H9 (cell line): Measurements from ENCODE around the gene CHD1. TPM values are rescaled to one million over a fixed set of nuclear protein-coding genes. Genes with fewer than 3 reads are reported as not detected.

Source experiments
- DNase-seq: peaks from one replicate; pipeline ENCODE4 v3.0.0-alpha.2; 2017
- H2AFZ ChIP-seq: one replicate; pipeline ENCODE4 v1.6.1; 2013; ENCODE audit warnings: mild to moderate bottlenecking, low read length, control low read depth, moderate library complexity
- H2AK5ac ChIP-seq: 2 replicates; pipeline ENCODE4 v1.6.1; 2013; ENCODE audit warnings: low read length, control low read depth, mixed read lengths; ENCODE audit not compliant: insufficient read length
- H2BK120ac ChIP-seq: one replicate; pipeline ENCODE4 v1.6.1; 2013; ENCODE audit warnings: low read depth, mild to moderate bottlenecking, low read length, control low read depth, inconsistent platforms; ENCODE audit not compliant: poor library complexity, severe bottlenecking
- H2BK12ac ChIP-seq: 2 replicates; pipeline ENCODE4 v1.6.1; 2013; ENCODE audit warnings: low read length, control low read depth, mixed read lengths, low read depth; ENCODE audit not compliant: insufficient read length
- H2BK15ac ChIP-seq: 2 replicates; pipeline ENCODE4 v1.6.1; 2013; ENCODE audit warnings: low read depth, low read length, control low read depth
- H2BK20ac ChIP-seq: one replicate; pipeline ENCODE4 v1.6.1; 2013; ENCODE audit warnings: low read depth, mild to moderate bottlenecking, low read length, control low read depth, inconsistent platforms; ENCODE audit not compliant: poor library complexity, severe bottlenecking
- H2BK5ac ChIP-seq: 2 replicates; pipeline ENCODE4 v1.6.1; 2013; ENCODE audit warnings: low read length, control low read depth, mixed read lengths; ENCODE audit not compliant: insufficient read length
- H3K14ac ChIP-seq: 2 replicates; pipeline ENCODE4 v1.6.1; 2013; ENCODE audit warnings: low read length, control low read depth; ENCODE audit not compliant: insufficient read depth
- H3K18ac ChIP-seq: 2 replicates; pipeline ENCODE4 v1.6.1; 2013; ENCODE audit warnings: low read depth, mild to moderate bottlenecking, mixed read lengths, low read length, control low read depth; ENCODE audit not compliant: insufficient read length
- H3K23ac ChIP-seq: 2 replicates; pipeline ENCODE4 v1.6.1; 2013; ENCODE audit warnings: low read length, control low read depth, mixed read lengths, low read depth; ENCODE audit not compliant: insufficient read length
- H3K23me2 ChIP-seq: 2 replicates; pipeline ENCODE4 v1.6.1; 2013; ENCODE audit warnings: low read depth, mild to moderate bottlenecking, mixed read lengths, low read length, control low read depth; ENCODE audit not compliant: insufficient read length, poor library complexity, severe bottlenecking
- H3K27ac ChIP-seq: 2 replicates; pipeline ENCODE4 v1.5.1; 2013; ENCODE audit warnings: low read length, control low read depth, mixed read lengths, low read depth; ENCODE audit not compliant: insufficient read length
- H3K27me3 ChIP-seq: 2 replicates; pipeline ENCODE4 v1.6.1; 2013; ENCODE audit warnings: low read length, control low read depth, inconsistent platforms; ENCODE audit not compliant: insufficient read depth
- H3K4ac ChIP-seq: 2 replicates; pipeline ENCODE4 v1.6.1; 2013; ENCODE audit warnings: low read depth, mild to moderate bottlenecking, control low read depth, inconsistent platforms, low read length, moderate library complexity
- H3K4me1 ChIP-seq: 2 replicates; pipeline ENCODE4 v1.6.1; 2013; ENCODE audit warnings: low read length, control low read depth, inconsistent platforms; ENCODE audit not compliant: insufficient read depth
- H3K4me2 ChIP-seq: 2 replicates; pipeline ENCODE4 v1.6.1; 2013; ENCODE audit warnings: low read length, control low read depth, mixed read lengths; ENCODE audit not compliant: insufficient read length, insufficient read depth
- H3K56ac ChIP-seq: 2 replicates; pipeline ENCODE4 v1.6.1; 2013; ENCODE audit warnings: low read depth, mild to moderate bottlenecking, mixed read lengths, low read length, control low read depth; ENCODE audit not compliant: insufficient read length
- H3K79me1 ChIP-seq: 2 replicates; pipeline ENCODE4 v1.6.1; 2013; ENCODE audit warnings: low read depth, mild to moderate bottlenecking, moderate library complexity, low read length, control low read depth, inconsistent platforms; ENCODE audit not compliant: insufficient read depth, poor library complexity, severe bottlenecking
- H3K79me2 ChIP-seq: 2 replicates; pipeline ENCODE4 v1.6.1; 2013; ENCODE audit warnings: low read length, control low read depth, inconsistent platforms; ENCODE audit not compliant: insufficient read depth
- H3K9ac ChIP-seq: 2 replicates; pipeline ENCODE4 v1.6.1; 2013; ENCODE audit warnings: low read length, control low read depth, mixed read lengths; ENCODE audit not compliant: insufficient read length; ENCODE audit errors: extremely low read depth
- H3K9me3 ChIP-seq: one replicate; pipeline ENCODE4 v1.6.1; 2013; ENCODE audit warnings: low read depth, low read length, inconsistent platforms; ENCODE audit not compliant: control insufficient read depth
- H3T11ph ChIP-seq: one replicate; pipeline ENCODE4 v1.6.1; 2013; ENCODE audit warnings: mild to moderate bottlenecking, low read length, control low read depth, inconsistent platforms
- H4K20me1 ChIP-seq: one replicate; pipeline ENCODE4 v1.6.1; 2013; ENCODE audit not compliant: control insufficient read depth, insufficient read length, insufficient read depth
- H4K5ac ChIP-seq: 2 replicates; pipeline ENCODE4 v1.6.1; 2013; ENCODE audit warnings: low read depth, mild to moderate bottlenecking, mixed read lengths, low read length, control low read depth; ENCODE audit not compliant: insufficient read length
- H4K8ac ChIP-seq: replicated peaks from 2 replicates; pipeline ENCODE4 v1.6.1; 2013; ENCODE audit warnings: low read length, control low read depth, mixed read lengths, low read depth; ENCODE audit not compliant: insufficient read length
- H4K91ac ChIP-seq: 2 replicates; pipeline ENCODE4 v1.6.1; 2013; ENCODE audit warnings: low read depth, mild to moderate bottlenecking, moderate library complexity, mixed read lengths, low read length, control low read depth; ENCODE audit not compliant: insufficient read length
- H3K27ac Mint-ChIP-seq, 3 experiments: 2 replicates in 2 of 3; 3 replicates in 1 of 3; pipeline ENCODE4 v1.8.0; 2020 to 2021; ENCODE audit warnings: mixed read lengths in 3 of 3, mild to moderate bottlenecking in 1 of 3, moderate library complexity in 1 of 3
- H3K27me3 Mint-ChIP-seq: 2 replicates; pipeline ENCODE4 v1.8.0; 2021; ENCODE audit warnings: low read depth, mild to moderate bottlenecking, moderate library complexity, mixed read lengths
- H3K36me3 Mint-ChIP-seq, 3 experiments: 2 replicates in 2 of 3; 3 replicates in 1 of 3; pipeline ENCODE4 v1.8.0; 2020 to 2021; ENCODE audit warnings: low read depth in 3 of 3, mixed read lengths in 3 of 3; ENCODE audit not compliant: insufficient read depth in 1 of 3
- H3K4me1 Mint-ChIP-seq, 2 experiments: 2 replicates each; pipeline ENCODE4 v1.8.0; 2020; ENCODE audit warnings: mixed read lengths in 2 of 2
- H3K4me3 Mint-ChIP-seq, 2 experiments: 2 replicates in 1 of 2; 3 replicates in 1 of 2; pipeline ENCODE4 v1.8.0; 2020 to 2021; ENCODE audit warnings: mild to moderate bottlenecking in 2 of 2, mixed read lengths in 2 of 2, moderate library complexity in 1 of 2
- H3K9me3 Mint-ChIP-seq, 2 experiments: 2 replicates in 1 of 2; 3 replicates in 1 of 2; pipeline ENCODE4 v1.8.0; 2020; ENCODE audit warnings: mild to moderate bottlenecking in 2 of 2, mixed read lengths in 2 of 2, moderate library complexity in 1 of 2
- CTCF ChIP-seq: fragments of 200-600 bp; sonication (generic); conservative IDR thresholded peaks from 3 replicates; pipeline ENCODE4 v1.8.0; 2021; ENCODE audit warnings: antibody characterized with exemption, mild to moderate bottlenecking
- WGBS: extraction: QIAGEN DNeasy Blood & Tissue Kit; methylation state at CpG from one replicate; pipeline ENCODE4 v1.1.7; 2013; ENCODE audit warnings: missing lambda C conversion rate, low lambda C conversion rate, mixed read lengths; ENCODE audit not compliant: insufficient read length; ENCODE audit errors: extremely low coverage; 5-methylcytosine and 5-hydroxymethylcytosine counted together
- total RNA-seq: library from RNA; stranded (reverse); gene quantifications from 2 replicates; pipeline ENCODE4 v1.2.1, GENCODE V29; 2021

CHD1 gene
- total RNA-seq, 1 experiment from 2014 or later = 62.7 TPM

- H2BK15ac ChIP-seq = no peak overlapping the region
- H3K4me2 ChIP-seq = no peak overlapping the region
- no peak overlapping the region for H3K4ac ChIP-seq
- no peaks in the 10 kb centered on the region for H4K20me1 ChIP-seq
- H3K36me3 Mint-ChIP-seq = peaks cover 5 to 13% (median 7%) of the 10 kb centered on the region in 3 experiments; a peak in 5 of 7 replicates
- no peak overlapping the region for H3K4me3 Mint-ChIP-seq
- H3K23ac ChIP-seq = no peak overlapping the region
- no peak overlapping the region for H3K27ac ChIP-seq
- peaks cover 12% of the 10 kb centered on the region in 2 experiments for H3K9me3 Mint-ChIP-seq
- no peak overlapping the region for H4K5ac ChIP-seq
- no peak for DNase-seq
- H2BK20ac ChIP-seq = no peak overlapping the region
- H3K79me1 ChIP-seq = no peaks in the 10 kb centered on the region
- H3K9me3 ChIP-seq = no peaks in the 10 kb centered on the region
- H3K4me1 ChIP-seq = no peaks in the 10 kb centered on the region
- H3K4me1 Mint-ChIP-seq = no peaks in the 10 kb centered on the region; a peak in 1 of 4 replicates
- H3K27ac Mint-ChIP-seq = peak overlapping the region in 1 of 3 experiments; percentile 79; a peak in 1 of 7 replicates
- no peak overlapping the region for H2BK5ac ChIP-seq
- H3K27me3 Mint-ChIP-seq = no peaks in the 10 kb centered on the region
- no peak overlapping the region for H2AFZ ChIP-seq
- no peak overlapping the region for H3K18ac ChIP-seq
- no peak overlapping the region for H2BK120ac ChIP-seq
- H3K56ac ChIP-seq = no peak overlapping the region
- H2AK5ac ChIP-seq = no peak overlapping the region
- no peak overlapping the region for H4K8ac ChIP-seq
- H3K14ac ChIP-seq = no peak overlapping the region
- no peak overlapping the region for H3K9ac ChIP-seq
- no peak overlapping the region for H2BK12ac ChIP-seq
- no peak overlapping the region for H3T11ph ChIP-seq
- H3K23me2 ChIP-seq = no peaks in the 10 kb centered on the region
- WGBS = no CpG with 5 or more reads among the region's 6 CpGs
- H3K79me2 ChIP-seq = no peaks in the 10 kb centered on the region
- H3K27me3 ChIP-seq = no peaks in the 10 kb centered on the region
- H4K91ac ChIP-seq = no peak overlapping the region
- no peak for TF ChIP-seq CTCF
These were observed 112.1 kb downstream of the CHD1 start for GRCh38 chr5:98816582-98817222.
